NCI-H1105 (cell line): ENCODE measurements around the gene PLCB1.

Source experiments
- DNase-seq: peaks from one replicate; lab custom pipeline; 2025; lab: John Stamatoyannopoulos, UW

PLCB1 gene

DNA sequence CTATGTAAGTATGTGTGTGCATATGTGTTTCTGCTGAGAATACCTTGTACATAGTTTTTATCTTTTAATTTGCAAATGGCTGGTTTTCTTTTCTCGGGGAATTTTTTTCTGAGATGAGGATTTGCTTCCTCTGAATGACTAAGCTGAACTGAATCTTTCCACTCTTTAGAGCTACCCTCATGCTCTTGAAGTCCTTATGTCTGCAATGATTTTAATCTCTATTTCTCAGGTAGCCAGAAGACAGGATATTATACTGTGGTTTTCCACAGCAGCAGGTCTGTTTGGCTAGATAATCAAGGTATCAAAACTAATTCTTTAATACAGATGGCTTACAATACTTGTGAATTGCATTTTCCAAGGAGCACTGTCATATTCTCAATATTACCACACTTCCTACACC, 114.7 kb downstream of the PLCB1 start:
- no peak for DNase-seq

DNA sequence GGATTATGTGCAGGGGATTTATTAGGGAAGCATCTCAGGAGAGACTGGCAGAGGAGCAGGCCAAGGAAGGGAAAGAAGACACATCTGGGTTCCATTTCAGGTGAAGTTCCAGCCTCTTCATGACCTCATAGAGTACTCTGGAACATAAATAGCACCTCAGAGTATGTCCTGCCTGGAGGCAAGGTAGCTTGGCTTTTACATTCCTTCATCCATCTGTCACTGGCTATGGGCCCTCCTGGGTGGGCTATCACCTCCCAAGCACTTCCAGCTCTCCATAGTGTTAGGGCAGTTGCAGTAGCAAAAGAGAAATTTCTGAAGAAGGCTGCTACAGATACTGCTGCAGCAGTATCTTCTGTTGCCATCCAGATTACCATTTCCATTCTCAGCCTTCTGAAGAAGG, 116.0 kb downstream of the PLCB1 start:
- no peak for DNase-seq

DNA sequence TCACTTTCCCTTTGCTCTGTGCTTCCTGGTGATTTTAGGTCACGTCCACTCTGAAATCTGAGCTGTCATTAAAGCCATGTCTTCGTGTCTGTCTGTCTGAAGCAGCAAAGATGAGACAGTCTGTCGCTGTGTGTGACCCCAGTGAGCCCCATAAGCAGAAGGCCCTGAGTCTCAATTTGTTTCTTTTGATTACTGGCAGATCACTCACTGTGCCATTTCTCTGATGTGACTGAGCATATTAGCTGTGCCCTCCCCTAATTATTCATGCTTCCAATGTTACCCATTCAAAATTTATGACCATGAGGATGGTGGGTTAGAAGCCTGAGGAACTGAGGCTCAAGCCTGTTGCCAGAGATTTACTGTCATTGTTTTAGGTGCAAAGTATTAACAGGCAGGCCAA, 117.6 kb downstream of the PLCB1 start:
- no peak for DNase-seq

DNA sequence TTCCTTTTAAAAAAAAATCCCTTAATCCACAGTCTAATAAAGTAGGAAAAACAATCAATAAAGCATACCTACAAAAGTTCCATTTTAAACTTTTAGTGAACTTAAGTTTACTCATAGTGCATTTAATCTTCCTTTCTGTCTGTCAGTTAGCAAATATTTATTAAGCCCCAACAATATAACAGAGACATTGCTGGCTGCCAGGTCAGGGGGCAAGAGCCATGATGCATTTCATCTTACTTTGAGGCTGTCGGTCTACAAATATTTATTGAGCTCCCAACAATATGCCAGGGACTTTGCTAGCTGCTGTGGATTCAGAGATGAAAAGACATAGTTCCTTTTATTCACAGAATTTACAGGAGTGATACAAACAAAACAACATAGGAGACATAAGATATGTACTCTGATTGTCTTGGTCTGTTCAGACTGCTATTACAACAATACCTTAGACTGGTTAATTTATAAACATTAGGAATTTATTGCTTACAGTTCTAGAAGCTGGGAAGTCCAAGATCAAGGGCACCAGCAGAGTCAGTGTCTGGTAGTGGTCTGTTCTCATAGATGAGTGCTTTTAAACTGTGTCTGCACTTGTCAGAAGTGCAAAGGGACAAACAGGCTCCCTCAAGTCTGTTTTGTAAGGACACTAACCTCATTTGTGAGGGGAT, 118.6 kb downstream of the PLCB1 start:
- no peak for DNase-seq

DNA sequence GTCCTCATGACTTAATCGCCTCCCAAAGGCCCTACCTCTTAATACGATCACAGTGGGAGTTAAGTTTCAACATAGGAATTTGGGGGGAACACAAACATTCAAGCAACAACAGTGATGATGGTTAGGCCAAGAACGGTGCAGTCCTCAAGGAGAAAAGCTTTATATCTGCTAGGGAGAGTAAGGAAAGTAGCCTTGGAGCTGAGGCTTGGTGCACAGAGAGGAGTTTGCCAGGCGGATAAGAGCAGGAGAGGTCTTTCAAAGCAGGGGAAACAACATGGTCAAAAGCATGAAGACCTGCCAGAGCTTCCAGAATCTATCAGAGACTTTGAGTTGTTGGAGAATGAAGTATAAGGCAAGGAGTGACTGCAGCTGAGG, 119.1 kb downstream of the PLCB1 start:
- DNase-seq = no peak

DNA sequence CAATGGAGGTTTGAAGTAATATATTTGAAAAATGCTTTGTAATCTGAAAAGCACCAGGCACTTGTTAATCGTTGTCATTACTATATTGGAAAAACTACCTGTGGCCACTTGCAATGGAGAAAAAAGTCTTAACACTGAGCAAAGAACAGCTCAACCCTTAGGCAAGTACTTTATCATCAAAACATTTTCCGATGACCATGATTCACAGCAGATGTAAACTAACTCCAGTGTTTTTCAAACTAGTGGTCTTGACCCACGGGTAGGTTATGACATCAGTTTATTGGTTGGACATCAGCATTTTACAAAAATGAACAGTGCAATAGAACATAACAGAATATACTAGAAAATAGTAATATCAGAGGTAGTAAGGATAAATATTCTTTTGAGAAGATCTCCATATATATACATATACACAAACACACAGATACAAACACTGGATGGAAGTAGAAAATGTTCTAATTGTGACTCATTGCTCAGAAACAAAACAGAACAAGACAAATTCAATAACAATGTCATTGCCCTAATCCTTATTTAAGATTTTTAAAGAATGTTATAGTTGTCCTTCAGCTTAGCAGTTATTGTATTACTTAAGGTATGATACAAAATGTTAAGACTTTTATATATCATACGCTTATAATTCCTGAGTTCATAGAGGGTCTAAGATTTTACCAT, 123.0 kb downstream of the PLCB1 start:
- DNase-seq = no peak

DNA sequence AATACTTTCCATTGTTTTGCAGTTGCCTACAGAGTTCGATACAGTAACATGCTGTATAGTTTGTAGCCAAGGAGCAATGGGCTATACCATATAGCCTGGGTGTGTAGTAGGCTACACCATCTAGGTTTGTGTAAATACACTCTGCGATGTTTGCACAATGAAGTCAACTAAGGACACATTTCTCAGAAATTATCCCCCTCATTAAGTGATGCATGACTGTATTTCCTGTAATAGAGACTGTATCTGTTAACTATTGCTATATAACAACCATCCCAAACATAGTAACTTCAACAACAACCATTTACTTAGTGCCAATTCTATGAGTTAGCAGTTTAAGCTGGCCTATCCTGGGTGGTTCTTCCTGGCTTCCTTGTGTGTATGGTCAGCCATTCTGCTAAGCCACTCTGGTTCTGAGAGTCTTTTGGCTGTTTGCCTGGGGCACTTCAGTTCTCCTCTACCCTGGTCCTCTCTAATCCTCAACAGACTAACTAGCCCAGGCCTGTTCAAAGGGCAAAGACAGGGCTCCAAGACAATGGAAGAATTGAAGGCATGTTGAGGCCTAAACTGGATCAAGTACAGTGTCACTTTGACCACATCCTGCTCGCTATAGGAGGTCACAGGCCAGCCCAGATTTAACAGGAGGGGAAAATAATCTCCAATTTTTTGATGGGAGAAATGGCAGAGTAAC, 124.0 kb downstream of the PLCB1 start:
- DNase-seq = peak; percentile 68

DNA sequence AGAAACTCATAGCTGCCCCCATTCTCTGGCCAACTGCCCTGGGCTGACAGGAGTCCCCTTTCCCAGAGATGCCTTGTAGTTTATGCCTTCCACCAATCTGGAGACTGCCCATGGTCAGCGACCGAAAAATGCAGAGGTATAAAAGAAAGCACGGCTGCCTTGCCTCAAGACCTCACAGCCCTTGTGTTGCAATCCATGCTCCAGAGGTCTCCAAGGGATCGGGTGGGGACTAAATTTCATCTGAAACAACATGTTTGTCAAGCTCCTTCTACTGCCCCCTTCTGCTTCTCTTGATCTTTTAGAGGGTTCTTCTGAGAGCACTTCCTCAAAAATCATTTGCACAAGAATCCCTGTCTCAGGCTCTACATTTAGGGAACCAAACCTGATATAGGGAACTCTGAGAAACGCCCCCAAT, 128.8 kb downstream of the PLCB1 start:
- no peak for DNase-seq

DNA sequence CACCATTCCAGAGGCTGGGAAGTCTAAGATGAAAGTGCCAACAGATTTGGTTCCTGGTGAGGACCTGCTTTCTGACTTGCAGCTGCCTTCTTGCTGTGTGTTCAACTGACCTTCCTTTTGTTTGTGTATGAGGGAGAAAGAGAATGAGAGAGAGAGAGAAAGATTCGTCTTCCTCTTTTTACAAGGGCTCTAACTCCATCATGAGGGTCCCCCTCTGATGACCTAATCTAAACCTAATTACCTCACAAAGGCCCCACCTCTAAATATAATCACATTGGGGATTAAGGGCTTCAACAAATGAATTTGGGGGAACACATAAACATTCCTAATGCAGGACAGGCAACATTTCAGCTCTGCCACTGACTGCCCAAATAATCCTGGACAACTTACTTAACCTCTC, 130.7 kb downstream of the PLCB1 start:
- DNase-seq = no peak

DNA sequence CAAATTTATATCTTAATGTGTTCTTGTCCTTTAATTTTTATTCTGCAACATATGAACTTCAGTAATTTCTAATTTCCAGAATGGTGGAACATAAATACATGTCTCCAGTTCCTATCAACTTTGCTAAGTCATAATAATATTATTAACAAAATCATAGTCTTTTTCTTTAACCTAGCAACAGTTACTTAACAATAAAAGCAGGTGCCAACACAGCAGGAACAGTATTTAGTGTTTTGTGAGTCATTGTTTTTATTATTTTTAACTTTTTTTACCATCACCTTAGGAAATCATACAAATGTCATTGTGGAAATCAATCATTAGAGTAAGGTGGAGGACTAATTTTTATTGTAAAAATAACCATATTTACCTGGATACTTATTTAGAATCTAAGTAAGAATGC, 133.5 kb downstream of the PLCB1 start:
- no peak for DNase-seq

DNA sequence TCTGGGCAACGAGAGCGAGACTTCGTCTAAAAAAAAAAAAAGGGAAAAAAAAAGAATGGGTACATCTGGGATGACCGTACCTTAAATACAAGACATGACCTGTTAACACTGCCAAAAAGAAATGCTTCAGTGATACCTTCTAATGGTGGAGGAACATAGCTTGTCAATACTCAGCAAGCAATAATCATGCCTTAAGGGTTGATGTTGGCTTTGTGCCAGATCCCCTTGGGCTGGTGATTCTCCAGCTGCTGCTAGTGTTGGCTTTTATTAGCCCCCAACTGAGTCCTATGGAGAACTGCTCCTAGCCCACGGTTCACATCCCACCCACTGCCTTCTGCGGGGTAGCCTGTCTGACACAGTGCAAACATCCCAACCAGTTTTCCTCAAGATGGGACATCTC, 134.9 kb downstream of the PLCB1 start:
- peak; percentile 35 for DNase-seq

DNA sequence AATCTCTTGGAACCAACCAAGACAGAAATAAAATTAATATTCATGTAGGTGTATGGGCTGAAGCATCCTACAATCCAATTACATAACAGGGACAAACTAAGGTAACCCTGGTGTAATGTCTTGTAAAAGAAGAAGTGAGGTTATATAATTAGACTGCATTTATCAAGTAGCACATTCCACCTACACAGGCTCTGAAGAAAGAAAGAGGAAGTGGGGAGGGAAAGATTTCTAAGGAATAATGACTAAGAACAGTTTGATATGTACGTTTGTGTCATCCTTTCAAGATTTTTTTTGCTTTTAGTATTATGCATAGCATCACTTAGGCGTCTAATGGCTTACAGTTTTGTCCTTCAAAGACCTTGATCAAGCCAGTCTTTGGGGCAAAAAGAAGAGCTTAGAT, 139.7 kb downstream of the PLCB1 start:
- DNase-seq = no peak

DNA sequence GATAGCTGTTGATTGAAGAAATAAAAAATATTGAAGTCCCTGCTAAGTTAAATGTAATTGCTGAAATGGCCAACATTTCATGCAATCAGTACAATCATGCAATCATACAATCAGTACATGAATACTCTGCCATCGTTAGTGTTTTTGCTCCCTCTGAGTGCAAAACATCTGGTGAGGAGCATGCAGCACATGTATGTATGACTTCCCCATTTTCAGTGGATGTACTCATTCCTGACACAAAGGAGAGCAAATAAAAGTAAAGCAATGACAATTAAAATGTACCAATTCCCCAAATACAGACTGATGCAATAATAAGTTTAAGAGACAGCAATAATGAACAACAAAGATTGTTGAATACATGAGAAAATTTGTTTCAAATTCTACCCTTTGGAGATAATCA, 140.7 kb downstream of the PLCB1 start:
- DNase-seq = no peak

DNA sequence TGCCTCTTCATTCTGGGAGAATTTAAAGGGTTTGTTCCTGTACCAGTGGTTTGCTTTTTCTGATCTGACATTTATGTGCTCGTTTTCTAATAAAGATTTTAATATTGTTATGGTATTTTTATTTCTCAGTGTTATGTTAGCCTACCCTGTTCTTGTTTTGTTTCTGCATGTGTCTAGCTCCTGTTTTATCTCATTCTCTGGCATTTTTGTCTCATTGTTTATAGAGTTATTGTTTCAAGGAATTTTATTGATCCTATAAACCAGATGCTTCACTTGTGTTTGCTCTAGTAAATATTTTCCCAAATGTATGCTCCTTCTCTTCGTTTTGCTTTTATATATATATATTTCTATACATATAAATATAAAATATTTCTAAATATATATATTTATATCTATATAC, 152.8 kb downstream of the PLCB1 start:
- no peak for DNase-seq

DNA sequence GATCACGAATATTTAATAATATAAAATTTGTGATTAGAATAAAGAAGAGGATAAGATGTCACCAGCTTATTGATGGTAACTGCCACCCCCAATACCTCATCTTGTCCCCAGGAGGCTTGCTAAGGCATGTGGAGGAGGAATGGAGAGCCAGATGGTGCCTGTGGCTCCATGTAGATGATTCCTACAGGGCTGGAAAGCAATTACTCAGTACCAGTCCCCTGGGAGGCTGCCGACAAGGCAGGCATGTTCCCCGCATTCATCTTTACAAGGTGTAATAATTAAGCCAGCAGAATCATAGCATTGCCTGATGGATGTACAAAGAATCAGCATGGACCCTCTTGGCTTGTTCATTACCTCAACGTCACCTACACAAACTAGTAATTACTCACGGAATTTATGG, 155.3 kb downstream of the PLCB1 start:
- DNase-seq = no peak

DNA sequence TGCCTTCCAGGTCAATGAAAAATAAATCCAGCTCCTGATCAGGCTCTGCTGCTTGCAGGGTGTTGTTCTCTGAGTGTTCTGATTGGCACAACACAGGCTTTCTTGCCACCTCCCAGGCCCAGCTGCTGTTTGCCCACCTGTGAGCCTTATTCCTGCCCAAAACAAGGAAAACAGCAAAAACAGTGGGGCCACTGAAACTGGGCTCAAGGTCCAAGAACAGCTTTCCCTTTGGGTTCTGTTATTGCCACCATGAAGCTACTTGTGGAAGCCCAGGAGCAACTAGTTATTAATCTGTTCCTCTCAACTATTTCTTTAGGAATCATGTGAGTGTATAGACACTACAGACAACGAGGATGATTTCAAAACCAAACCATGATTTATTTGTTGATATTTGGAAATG, 159.1 kb downstream of the PLCB1 start:
- DNase-seq = no peak

DNA sequence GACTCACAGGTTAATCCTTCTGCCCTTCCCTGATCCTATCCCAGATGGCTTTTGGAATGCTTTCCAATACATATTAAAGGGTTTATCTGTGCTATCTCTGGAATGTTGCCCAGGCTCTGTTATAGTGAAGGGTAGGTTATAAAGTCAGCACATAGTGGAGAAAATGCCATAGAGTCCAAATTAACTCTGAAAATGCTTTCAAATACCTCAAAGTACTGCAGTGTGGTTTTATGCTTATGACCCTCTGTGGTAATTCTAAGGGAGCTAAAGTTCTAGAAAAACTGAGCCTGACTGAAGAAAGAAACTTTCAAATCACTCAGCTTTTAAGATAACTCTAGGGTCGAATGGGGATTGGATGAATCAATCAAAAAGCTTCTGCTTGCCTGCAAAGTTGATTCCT, 159.8 kb downstream of the PLCB1 start:
- no peak for DNase-seq

DNA sequence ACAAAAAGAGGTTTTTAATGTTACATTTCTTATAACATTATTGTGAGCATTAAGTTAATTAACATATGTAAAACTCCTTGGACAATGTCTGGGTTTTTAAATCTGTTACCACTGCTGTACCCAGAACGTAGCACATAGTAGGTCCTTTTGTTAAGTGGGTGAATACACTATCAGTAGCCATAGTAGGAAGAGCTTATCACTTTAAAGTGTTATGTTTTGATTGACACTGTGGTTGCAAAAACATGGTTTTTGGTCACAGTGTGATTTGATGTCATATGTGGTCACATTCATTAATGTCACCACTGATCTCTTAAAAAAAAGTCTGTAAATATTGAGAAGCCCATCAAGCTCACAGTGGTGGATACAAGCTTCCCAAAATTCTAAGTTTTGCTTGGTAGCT, 160.7 kb downstream of the PLCB1 start:
- no peak for DNase-seq

DNA sequence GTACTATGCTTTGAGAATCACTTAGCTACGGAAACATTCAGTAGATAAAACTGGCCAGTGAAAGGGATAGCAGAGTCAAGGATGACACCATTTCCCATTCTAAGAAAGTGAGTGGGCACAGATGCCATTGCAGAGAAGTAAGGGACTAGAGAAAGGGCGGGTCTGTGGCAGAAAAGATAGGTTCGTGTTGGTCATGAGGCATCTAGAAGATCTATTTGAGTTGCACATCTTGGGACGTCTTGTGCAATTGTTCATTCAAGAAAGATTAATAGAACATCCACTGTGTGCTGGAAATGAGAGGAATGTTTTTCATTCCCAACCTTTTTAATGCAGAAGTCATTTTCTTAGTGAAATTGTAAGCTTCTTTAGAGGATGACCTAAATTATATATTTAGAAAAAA, 161.7 kb downstream of the PLCB1 start:
- no peak for DNase-seq

DNA sequence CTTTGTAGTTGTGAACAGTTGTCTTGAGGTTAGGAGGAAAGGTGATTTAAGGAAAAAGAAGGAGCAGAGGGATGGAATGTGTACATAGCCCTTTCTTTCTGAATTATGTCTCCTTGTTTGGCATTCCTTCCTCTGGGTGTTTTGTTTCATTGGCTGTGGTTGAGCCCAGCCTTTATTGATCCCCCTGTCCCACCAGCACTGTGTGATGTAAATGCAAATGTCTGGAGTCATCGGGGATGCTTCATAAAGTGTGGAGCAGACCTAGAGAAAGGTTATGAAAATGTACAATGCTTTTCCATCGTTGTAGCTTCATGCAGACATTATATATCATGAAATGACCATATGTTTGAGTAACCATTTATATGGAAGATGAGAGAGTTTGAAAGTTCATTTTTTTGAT, 164.5 kb downstream of the PLCB1 start:
- DNase-seq = no peak

DNA sequence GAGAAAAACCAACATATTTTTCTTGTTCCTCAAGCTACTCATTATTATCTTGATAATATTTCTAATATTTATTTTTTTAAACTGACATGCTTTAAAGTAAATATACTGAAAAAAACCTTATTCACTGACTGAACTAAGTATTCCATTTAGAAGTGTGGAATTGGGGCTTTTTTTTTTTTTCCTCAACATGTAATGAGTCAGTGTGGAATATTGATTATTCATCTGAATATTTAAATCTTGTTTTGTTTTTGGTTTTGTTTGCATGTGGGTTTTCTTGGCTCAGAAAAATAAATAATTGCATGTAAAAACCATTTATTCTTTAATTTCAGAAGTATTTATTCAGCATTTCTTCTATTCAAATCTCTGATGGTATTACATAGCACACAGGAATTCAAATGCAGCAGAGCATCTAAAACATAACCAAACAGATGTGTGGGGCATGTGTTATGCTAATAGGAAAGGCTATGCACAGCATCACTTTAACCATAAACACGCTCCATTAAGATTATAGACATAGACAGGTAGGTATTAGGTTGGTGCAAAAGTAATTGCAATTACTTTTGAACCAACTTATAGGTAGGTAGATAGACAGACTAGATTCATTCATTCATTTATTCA, 166.5 kb downstream of the PLCB1 start:
- DNase-seq = no peak

DNA sequence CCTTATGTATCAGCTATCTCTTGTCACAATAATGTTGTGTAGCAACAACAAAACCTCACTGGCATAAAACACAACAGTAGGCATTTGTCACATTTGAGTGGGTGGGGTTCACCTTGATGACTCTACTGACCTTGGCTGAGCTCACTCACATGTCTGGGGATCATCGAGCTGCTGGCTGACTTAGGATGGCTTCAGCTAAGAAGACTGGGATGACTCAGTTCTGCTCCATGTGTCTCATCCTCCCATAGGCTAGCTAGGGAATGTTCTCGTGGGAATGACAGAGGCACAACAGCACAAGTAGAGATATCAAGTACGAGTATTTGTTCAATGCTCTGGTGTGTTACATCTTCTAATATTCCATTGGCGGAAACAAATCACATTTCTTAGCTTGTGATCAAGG, 167.9 kb downstream of the PLCB1 start:
- no peak for DNase-seq

DNA sequence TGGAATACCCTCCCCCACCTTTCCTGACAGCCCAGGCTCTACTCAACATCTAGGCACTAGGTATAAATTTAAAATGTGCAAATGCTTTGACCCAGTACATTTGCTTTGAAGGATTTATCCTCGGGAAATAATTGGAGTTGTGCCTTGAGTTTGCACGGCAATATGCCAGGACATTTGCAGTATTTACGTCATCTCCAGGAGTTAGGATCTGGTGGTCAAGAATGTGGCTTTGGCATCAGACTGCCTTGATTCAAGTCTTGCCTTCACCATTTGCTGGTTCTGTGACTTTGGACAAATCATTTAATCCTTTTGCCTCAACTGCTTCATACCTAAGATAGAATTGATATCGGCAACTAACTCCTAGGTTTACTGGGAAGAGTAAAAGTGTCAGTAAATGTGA, 169.6 kb downstream of the PLCB1 start:
- no peak for DNase-seq
